Erythroblast (primary cell): ENCODE results near the gene APOBEC3B.
"Not testable (repeated sequence)": the region's sequence is repeated elsewhere in the genome, so short reads cannot be mapped to it uniquely, and the experiment has no call there.

Source experiments
- GATA1 ChIP-seq: IDR thresholded peaks from 2 replicates; pipeline ENCODE4 v1.6.1; 2011; ENCODE audit warnings: low read depth, mild to moderate bottlenecking, control low read depth, low read length, moderate library complexity
- POLR2A ChIP-seq: IDR thresholded peaks from 2 replicates; pipeline ENCODE4 v1.6.1; 2011; ENCODE audit warnings: mild to moderate bottlenecking, low read length

DNA sequence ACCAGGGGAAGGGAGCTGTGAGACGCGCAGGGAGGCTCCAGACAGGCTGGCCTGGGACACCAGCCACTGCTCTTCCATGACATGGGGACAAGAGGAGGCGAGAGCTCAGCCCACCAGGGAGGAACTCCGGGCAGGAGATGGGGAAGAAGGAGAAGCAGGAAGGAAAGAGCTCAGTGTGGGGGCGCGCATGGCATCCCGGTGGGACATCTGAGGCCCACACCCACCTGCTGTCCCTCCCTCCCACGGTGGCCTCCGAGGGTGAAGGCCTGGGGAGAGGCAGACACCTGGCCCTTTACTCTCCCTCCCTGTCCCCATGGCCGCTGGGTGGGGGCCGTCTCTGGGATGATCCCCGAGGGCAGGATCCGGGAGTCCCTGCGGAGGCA lies 58.0 kb downstream of the APOBEC3B start:
- TF ChIP-seq POLR2A, GATA1: not testable (repeated sequence)
